ENCODE data around the gene FSTL5. TPM values are rescaled to one million over a fixed set of nuclear protein-coding genes. Genes with fewer than 3 reads are reported as not detected.

FSTL5 gene
- total RNA-seq, 2 experiments from 2014 or later = not detected

GRCh38 chr4:161444626-161445025, 719.2 kb downstream of the FSTL5 start:
- Histone ChIP-seq H3K79me2 (ENCODE audit: insufficient read depth, low read depth, low read length) (no peaks in the 10 kb centered on the region), H3K9me2 (ENCODE audit: insufficient read depth, low read length) (no peaks in the 10 kb centered on the region), H4K20me1 (ENCODE audit: insufficient read depth, low read length) (no peaks in the 10 kb centered on the region), H3K4me3 (ENCODE audit: low read depth, low read length, poor library complexity, severe bottlenecking) (no peak overlapping the region), H3K4me1 (ENCODE audit: insufficient read depth, low read length, poor library complexity, severe bottlenecking) (no peaks in the 10 kb centered on the region), H3K4me2 (ENCODE audit: low read length) (no peak overlapping the region), H2AFZ (ENCODE audit: low read length) (no peak overlapping the region), H3K36me3 (ENCODE audit: insufficient read depth, low read length) (no peaks in the 10 kb centered on the region), H3K27ac (ENCODE audit: low read depth, low read length, poor library complexity, severe bottlenecking) (no peak overlapping the region), H3K9me3 (ENCODE audit: low read length) (no peaks in the 10 kb centered on the region)
- ChIA-PET CTCF (ENCODE audit: unreplicated experiment) (no interaction called here), POLR2A (no interaction called here)
- TF ChIP-seq CTCF (conservative IDR thresholded peaks at IDR 0.05; ENCODE audit: low read length) (no peak), EZH2phosphoT487 (IDR thresholded peaks at IDR 0.05; ENCODE audit: borderline replicate concordance, low read depth, low read length) (no peak)
- BruUV-seq (replicated peaks) = no TSS peak
- intact Hi-C loops (cut with micrococcal nuclease; ENCODE audit: unreplicated experiment) = no loop called here
- no peak for DNase-seq (ENCODE audit: low spot score)

- Histone ChIP-seq H3K9me2 (ENCODE audit: insufficient read depth, low read length) (no peaks in the 10 kb centered on the region), H3K79me2 (ENCODE audit: insufficient read depth, low read depth, low read length) (no peaks in the 10 kb centered on the region), H3K36me3 (ENCODE audit: insufficient read depth, low read length) (no peaks in the 10 kb centered on the region), H2AFZ (ENCODE audit: low read length) (no peak overlapping the region), H3K4me3 (ENCODE audit: low read depth, low read length, poor library complexity, severe bottlenecking) (no peak overlapping the region), H4K20me1 (ENCODE audit: insufficient read depth, low read length) (no peaks in the 10 kb centered on the region), H3K27ac (ENCODE audit: low read depth, low read length, poor library complexity, severe bottlenecking) (no peak overlapping the region), H3K4me1 (ENCODE audit: insufficient read depth, low read length, poor library complexity, severe bottlenecking) (no peaks in the 10 kb centered on the region), H3K9me3 (ENCODE audit: low read length) (no peaks in the 10 kb centered on the region), H3K4me2 (ENCODE audit: low read length) (no peak overlapping the region)
- BruUV-seq (replicated peaks) = no TSS peak
- ChIA-PET POLR2A (interaction anchor here (0.7 kb wide), 1 partner anchor 910 kb away, joined by 3 read pairs; no protein-coding TSS in a partner anchor), CTCF (ENCODE audit: unreplicated experiment) (no interaction called here)
- no peak for TF ChIP-seq CTCF (conservative IDR thresholded peaks at IDR 0.05; ENCODE audit: low read length)
- TF ChIP-seq EZH2phosphoT487 (IDR thresholded peaks at IDR 0.05; ENCODE audit: borderline replicate concordance, low read depth, low read length) = no peak
- DNase-seq (ENCODE audit: low spot score) = no peak
- intact Hi-C loops (cut with micrococcal nuclease; ENCODE audit: unreplicated experiment) = no loop called here
Observed at GRCh38 chr4:161442921-161443320, 720.9 kb downstream of the FSTL5 start.

- H3K4me2 ChIP-seq (ENCODE audit: low read length) = no peak overlapping the region
- BruUV-seq (replicated peaks) = no TSS peak
- no peaks in the 10 kb centered on the region for H4K20me1 ChIP-seq (ENCODE audit: insufficient read depth, low read length)
- H3K36me3 ChIP-seq (ENCODE audit: insufficient read depth, low read length) = no peaks in the 10 kb centered on the region
- intact Hi-C loops (cut with micrococcal nuclease; ENCODE audit: unreplicated experiment) = no loop called here
- no peak overlapping the region for H2AFZ ChIP-seq (ENCODE audit: low read length)
- DNase-seq (ENCODE audit: low spot score) = no peak
- no peaks in the 10 kb centered on the region for H3K9me3 ChIP-seq (ENCODE audit: low read length)
- no peaks in the 10 kb centered on the region for H3K79me2 ChIP-seq (ENCODE audit: insufficient read depth, low read depth, low read length)
- H3K9me2 ChIP-seq (ENCODE audit: insufficient read depth, low read length) = no peaks in the 10 kb centered on the region
- no peaks in the 10 kb centered on the region for H3K4me1 ChIP-seq (ENCODE audit: insufficient read depth, low read length, poor library complexity, severe bottlenecking)
- no peak overlapping the region for H3K4me3 ChIP-seq (ENCODE audit: low read depth, low read length, poor library complexity, severe bottlenecking)
- no peak for TF ChIP-seq CTCF (conservative IDR thresholded peaks at IDR 0.05; ENCODE audit: low read length)
- no peak for TF ChIP-seq EZH2phosphoT487 (IDR thresholded peaks at IDR 0.05; ENCODE audit: borderline replicate concordance, low read depth, low read length)
- CTCF ChIA-PET (ENCODE audit: unreplicated experiment) = no interaction called here
- POLR2A ChIA-PET = no interaction called here
- no peak overlapping the region for H3K27ac ChIP-seq (ENCODE audit: low read depth, low read length, poor library complexity, severe bottlenecking)
Observed at GRCh38 chr4:161438096-161438495, 725.7 kb downstream of the FSTL5 start.

All from OCI-LY7 (cell line).